Omental fat pad (tissue), 4 donors: ENCODE measurements around the gene TMEM63C. TPM values are rescaled to one million over a fixed set of nuclear protein-coding genes. Genes with fewer than 3 reads are reported as not detected.

Source experiments
- ATAC-seq: fragments of 150-250 bp; one replicate; pipeline ENCODE4 v1.9.1; 2016; ENCODE audit warnings: mild to moderate bottlenecking, moderate library complexity; ENCODE audit not compliant: low FRiP score
- DNase-seq: peaks from one replicate; pipeline ENCODE4 v3.0.0-alpha.2; 2019; ENCODE audit warnings: low spot score
- CTCF ChIP-seq, 3 donors: fragments of 450-650 bp; IDR thresholded peaks; one replicate each; pipeline ENCODE4 v1.5.1; 2016 to 2017; ENCODE audit warnings: antibody characterized with exemption in 3 of 3, mild to moderate bottlenecking in 3 of 3, moderate library complexity in 2 of 3
- total RNA-seq, 4 donors: library from RNA; depleted of rRNA; stranded (reverse); fragments of >200 nt; gene quantifications; one replicate each; pipeline ENCODE4 v1.1.0, GENCODE V29; 2016

The TMEM63C gene
- total RNA-seq, 4 donors from 2014 or later, result 0.13 TPM; not detected in 3

- TF ChIP-seq CTCF (IDR thresholded peaks at IDR 0.05), result no peak
- ATAC-seq (no peak), DNase-seq (no peak)
Measured at GRCh38 chr14:77145975-77146740, 35.4 kb upstream of the TMEM63C start.

GRCh38 chr14:77148510-77149231 lies 32.9 kb upstream of the TMEM63C start:
- ATAC-seq, result no peak
- DNase-seq, result no peak
- no peak for TF ChIP-seq CTCF (IDR thresholded peaks at IDR 0.05)

- no peak for DNase-seq
- TF ChIP-seq CTCF (IDR thresholded peaks at IDR 0.05), result no peak
- ATAC-seq, result no peak
Measured at GRCh38 chr14:77151245-77151644, 30.4 kb upstream of the TMEM63C start.

- no peak for TF ChIP-seq CTCF (IDR thresholded peaks at IDR 0.05)
- no peak for DNase-seq
- ATAC-seq, result no peak
Measured at GRCh38 chr14:77151918-77152588, 29.5 kb upstream of the TMEM63C start.

- no peak for ATAC-seq
- no peak for TF ChIP-seq CTCF (IDR thresholded peaks at IDR 0.05)
- no peak for DNase-seq
Measured at GRCh38 chr14:77153802-77154201, 27.8 kb upstream of the TMEM63C start.

GRCh38 chr14:77154421-77154820 lies 27.2 kb upstream of the TMEM63C start:
- TF ChIP-seq CTCF (IDR thresholded peaks at IDR 0.05), result no peak
- no peak for DNase-seq
- no peak for ATAC-seq
